ENCODE measurements around the gene OR2V2.
"Not testable (repeated sequence)": the region's sequence is repeated elsewhere in the genome, so short reads cannot be mapped to it uniquely, and the experiment has no call there.

- TF ChIP-seq SNAI2 (CRISPR knock-in tag; IDR thresholded peaks at IDR 0.05); ZNF565 (CRISPR knock-in tag; conservative IDR thresholded peaks at IDR 0.05; ENCODE audit: low read depth); PATZ1 (CRISPR knock-in tag; IDR thresholded peaks at IDR 0.05; ENCODE audit: borderline replicate concordance); ZNF8 (CRISPR knock-in tag; IDR thresholded peaks at IDR 0.05); RARB (CRISPR knock-in tag; IDR thresholded peaks at IDR 0.05); ISL1 (CRISPR knock-in tag; IDR thresholded peaks at IDR 0.05); CSDC2 (CRISPR knock-in tag; IDR thresholded peaks at IDR 0.05): not testable (repeated sequence)
- TF ChIP-seq, protein P1, sequence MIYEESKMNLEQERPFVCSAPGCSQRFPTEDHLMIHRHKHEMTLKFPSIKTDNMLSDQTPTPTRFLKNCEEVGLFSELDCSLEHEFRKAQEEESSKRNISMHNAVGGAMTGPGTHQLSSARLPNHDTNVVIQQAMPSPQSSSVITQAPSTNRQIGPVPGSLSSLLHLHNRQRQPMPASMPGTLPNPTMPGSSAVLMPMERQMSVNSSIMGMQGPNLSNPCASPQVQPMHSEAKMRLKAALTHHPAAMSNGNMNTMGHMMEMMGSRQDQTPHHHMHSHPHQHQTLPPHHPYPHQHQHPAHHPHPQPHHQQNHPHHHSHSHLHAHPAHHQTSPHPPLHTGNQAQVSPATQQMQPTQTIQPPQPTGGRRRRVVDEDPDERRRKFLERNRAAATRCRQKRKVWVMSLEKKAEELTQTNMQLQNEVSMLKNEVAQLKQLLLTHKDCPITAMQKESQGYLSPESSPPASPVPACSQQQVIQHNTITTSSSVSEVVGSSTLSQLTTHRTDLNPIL (CRISPR knock-in tag; IDR thresholded peaks at IDR 0.05; ENCODE audit: low read depth), result not testable (repeated sequence)
Observed at GRCh38 chr5:181097759-181098491, 49.5 kb upstream of the OR2V2 start.
